ENCODE results near the gene CYB561D2.
A peak's percentile ranks its signal among the peaks of the same experiment; 100 is the strongest.

The CYB561D2 gene

DNA sequence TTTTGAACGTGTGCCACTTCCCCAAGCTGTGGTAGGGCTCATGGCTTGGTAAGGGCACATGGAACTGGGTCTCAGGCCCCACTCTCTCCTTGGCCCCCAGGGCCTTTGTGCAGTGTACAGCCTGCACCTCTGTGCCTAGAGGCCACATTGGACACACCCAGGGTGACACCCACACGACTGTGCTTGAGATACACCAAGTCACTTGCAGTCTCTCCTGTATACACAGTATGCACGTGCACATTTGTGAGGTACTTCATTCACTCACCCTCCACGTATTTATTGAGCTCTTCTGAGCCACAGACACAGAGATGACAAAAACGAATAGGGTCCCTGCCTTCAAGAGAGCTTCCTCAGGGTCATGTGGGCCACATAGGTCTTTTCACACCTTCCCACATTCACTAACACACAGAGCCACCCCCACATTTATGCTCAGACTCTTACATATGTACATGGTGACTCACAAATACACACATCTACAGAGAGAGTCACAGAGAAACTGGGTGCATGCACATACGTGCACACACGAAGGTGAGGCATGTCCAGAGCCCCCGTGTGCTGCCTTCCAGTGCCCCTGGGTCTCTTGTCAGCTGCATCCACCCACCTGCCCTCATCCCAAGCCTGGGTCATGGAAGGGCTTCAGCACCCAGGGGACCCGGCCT lies 18.5 kb downstream of the CYB561D2 start:
- Histone ChIP-seq H3K4me3 (ENCODE audit: insufficient read depth in 1 of 2, low read depth in 1 of 2, low read length in 2 of 2) (no peak overlapping the region), H2BK12ac (ENCODE audit: low read length in 2 of 2) (no peak overlapping the region), H2AK5ac (ENCODE audit: low read length, severe bottlenecking) (no peak overlapping the region), H4K91ac (ENCODE audit: low read length) (no peak overlapping the region), H3K23ac (ENCODE audit: low read length in 2 of 2) (no peak overlapping the region), H3K36me3 (ENCODE audit: control insufficient read depth in 1 of 2, insufficient read depth in 2 of 2, low read depth in 1 of 2, low read length in 2 of 2) (peaks cover 0 to 2% of the 10 kb centered on the region in 2 experiments), H2BK5ac (ENCODE audit: low read depth, low read length, poor library complexity, severe bottlenecking) (no peak overlapping the region), H3K9ac (ENCODE audit: low read length) (no peak overlapping the region), H3K4me2 (ENCODE audit: low read length, poor library complexity, severe bottlenecking) (no peak overlapping the region), H3K27me3 (ENCODE audit: control insufficient read depth in 1 of 2, insufficient read depth in 1 of 2, low read length in 2 of 2) (peaks cover 24 to 74% of the 10 kb centered on the region in 2 experiments), H2AFZ (ENCODE audit: low read depth, low read length) (no peak overlapping the region), H3K14ac (ENCODE audit: low read length in 2 of 2) (no peak overlapping the region), H3K18ac (ENCODE audit: low read depth in 1 of 2, low read length in 2 of 2) (no peak overlapping the region), H3K4ac (ENCODE audit: low read depth in 1 of 2, low read length in 2 of 2) (no peak overlapping the region), H4K8ac (ENCODE audit: low read length) (no peak overlapping the region), H3K9me3 (ENCODE audit: control insufficient read depth, low read length) (no peaks in the 10 kb centered on the region), H2BK120ac (ENCODE audit: low read depth, low read length) (no peak overlapping the region), H3K79me1 (replicated peaks; ENCODE audit: low read length, poor library complexity, severe bottlenecking) (no peaks in the 10 kb centered on the region), H2BK15ac (ENCODE audit: low read depth, poor library complexity, severe bottlenecking) (no peak overlapping the region), H3K27ac (ENCODE audit: low read length, poor library complexity, severe bottlenecking) (no peak overlapping the region), H3K4me1 (ENCODE audit: control insufficient read depth, insufficient read depth, low read depth, low read length) (peaks cover 12% of the 10 kb centered on the region)
- WGBS = 60% methylated on average over 9 of the region's 9 CpGs
- no peak for DNase-seq

DNA sequence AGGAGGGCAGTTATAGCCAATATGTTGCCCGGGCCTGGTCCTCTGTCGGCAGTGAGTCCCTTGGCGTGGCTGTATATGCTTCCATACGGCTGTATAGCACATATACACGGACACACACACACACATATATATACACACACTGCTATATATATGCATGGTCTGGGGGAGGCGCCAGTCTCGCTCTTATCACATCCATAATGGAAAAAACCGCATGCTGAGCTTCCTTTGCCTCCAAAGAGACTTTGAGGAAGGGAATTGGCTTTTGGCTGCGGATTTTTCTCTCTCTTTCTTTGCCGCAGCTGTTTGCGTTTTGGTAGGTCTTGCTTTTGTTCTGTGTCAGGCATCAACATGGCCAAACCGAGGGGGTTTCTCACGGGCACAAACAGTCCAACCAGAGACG lies 19.9 kb downstream of the CYB561D2 start:
- whole genome bisulfite sequencing = 65% methylated on average over 12 of the region's 14 CpGs

DNA sequence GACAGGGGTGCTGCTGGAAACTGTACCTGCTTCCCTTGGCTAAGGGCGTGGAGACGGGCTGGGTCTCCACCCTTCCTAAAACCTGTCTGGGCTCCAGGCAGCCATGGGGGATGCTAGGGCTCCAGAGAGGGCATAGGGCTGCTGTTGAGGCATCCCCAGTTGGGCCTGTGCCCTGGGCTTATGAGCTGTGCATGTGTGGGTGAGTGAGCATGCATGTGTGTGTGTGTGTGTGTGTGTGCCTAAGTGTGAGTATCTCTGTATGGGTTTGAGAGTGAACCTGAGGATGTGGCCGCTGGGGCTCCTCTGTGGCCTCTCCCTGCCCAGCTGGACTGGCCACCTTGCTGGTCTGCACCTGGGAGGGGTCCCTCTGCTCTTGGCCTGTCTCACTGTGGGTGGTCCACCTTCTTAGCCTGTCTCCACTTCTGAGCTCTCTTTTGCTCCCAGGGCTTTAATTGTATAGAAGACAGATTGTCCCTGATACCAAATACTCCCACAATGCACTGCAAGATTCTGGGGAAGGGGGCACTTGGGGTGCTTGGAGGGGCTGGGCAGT lies 20.5 kb downstream of the CYB561D2 start:
- Histone ChIP-seq H3K18ac (ENCODE audit: low read depth in 1 of 2, low read length in 2 of 2) (no peak overlapping the region), H2BK120ac (ENCODE audit: low read depth, low read length) (no peak overlapping the region), H3K14ac (ENCODE audit: low read length in 2 of 2) (no peak overlapping the region), H3K4me1 (ENCODE audit: control insufficient read depth, insufficient read depth, low read depth, low read length) (no peaks in the 10 kb centered on the region), H2BK15ac (ENCODE audit: low read depth, poor library complexity, severe bottlenecking) (peak overlapping the region; percentile 88), H3K79me1 (replicated peaks; ENCODE audit: low read length, poor library complexity, severe bottlenecking) (no peaks in the 10 kb centered on the region), H3K27me3 (ENCODE audit: control insufficient read depth in 1 of 2, insufficient read depth in 1 of 2, low read length in 2 of 2) (peaks cover 30 to 82% of the 10 kb centered on the region in 2 experiments), H2BK12ac (ENCODE audit: low read length in 2 of 2) (no peak overlapping the region), H3K9me3 (ENCODE audit: control insufficient read depth, low read length) (no peaks in the 10 kb centered on the region), H4K91ac (ENCODE audit: low read length) (no peak overlapping the region), H2BK5ac (ENCODE audit: low read depth, low read length, poor library complexity, severe bottlenecking) (no peak overlapping the region), H4K8ac (ENCODE audit: low read length) (no peak overlapping the region), H3K23ac (ENCODE audit: low read length in 2 of 2) (no peak overlapping the region), H2AFZ (ENCODE audit: low read depth, low read length) (no peak overlapping the region), H3K4me3 (ENCODE audit: insufficient read depth in 1 of 2, low read depth in 1 of 2, low read length in 2 of 2) (no peak overlapping the region), H3K9ac (ENCODE audit: low read length) (no peak overlapping the region), H3K27ac (ENCODE audit: low read length, poor library complexity, severe bottlenecking) (no peak overlapping the region), H3K36me3 (ENCODE audit: control insufficient read depth in 1 of 2, insufficient read depth in 2 of 2, low read depth in 1 of 2, low read length in 2 of 2) (peaks cover 0 to 2% of the 10 kb centered on the region in 2 experiments), H3K4me2 (ENCODE audit: low read length, poor library complexity, severe bottlenecking) (no peak overlapping the region), H3K4ac (ENCODE audit: low read depth in 1 of 2, low read length in 2 of 2) (no peak overlapping the region), H2AK5ac (ENCODE audit: low read length, severe bottlenecking) (no peak overlapping the region)
- WGBS = 92% methylated on average over 3 of the region's 3 CpGs
- no peak for DNase-seq

More for the DNA sequence above, 19.9 kb downstream of the CYB561D2 start:
- Histone ChIP-seq H3K18ac (ENCODE audit: low read depth in 1 of 2, low read length in 2 of 2) (no peak overlapping the region), H3K27me3 (ENCODE audit: control insufficient read depth in 1 of 2, insufficient read depth in 1 of 2, low read length in 2 of 2) (peaks cover 27 to 82% of the 10 kb centered on the region in 2 experiments), H3K23ac (ENCODE audit: low read length in 2 of 2) (no peak overlapping the region), H2AK5ac (ENCODE audit: low read length, severe bottlenecking) (no peak overlapping the region), H3K4me3 (ENCODE audit: insufficient read depth in 1 of 2, low read depth in 1 of 2, low read length in 2 of 2) (no peak overlapping the region), H3K9ac (ENCODE audit: low read length) (no peak overlapping the region), H2BK15ac (ENCODE audit: low read depth, poor library complexity, severe bottlenecking) (no peak overlapping the region), H3K9me3 (ENCODE audit: control insufficient read depth, low read length) (no peaks in the 10 kb centered on the region), H3K4ac (ENCODE audit: low read depth in 1 of 2, low read length in 2 of 2) (no peak overlapping the region), H2BK5ac (ENCODE audit: low read depth, low read length, poor library complexity, severe bottlenecking) (no peak overlapping the region), H3K27ac (ENCODE audit: low read length, poor library complexity, severe bottlenecking) (no peak overlapping the region), H3K4me2 (ENCODE audit: low read length, poor library complexity, severe bottlenecking) (no peak overlapping the region), H3K14ac (ENCODE audit: low read length in 2 of 2) (no peak overlapping the region), H2AFZ (ENCODE audit: low read depth, low read length) (no peak overlapping the region), H3K79me1 (replicated peaks; ENCODE audit: low read length, poor library complexity, severe bottlenecking) (no peaks in the 10 kb centered on the region), H4K91ac (ENCODE audit: low read length) (no peak overlapping the region), H3K4me1 (ENCODE audit: control insufficient read depth, insufficient read depth, low read depth, low read length) (peaks cover under 1% of the 10 kb centered on the region), H2BK12ac (ENCODE audit: low read length in 2 of 2) (no peak overlapping the region), H4K8ac (ENCODE audit: low read length) (no peak overlapping the region), H2BK120ac (ENCODE audit: low read depth, low read length) (no peak overlapping the region), H3K36me3 (ENCODE audit: control insufficient read depth in 1 of 2, insufficient read depth in 2 of 2, low read depth in 1 of 2, low read length in 2 of 2) (peaks cover 0 to 2% of the 10 kb centered on the region in 2 experiments)
- peak; percentile 26 for DNase-seq

GRCh38 chr3:50372349-50372748 lies 21.7 kb downstream of the CYB561D2 start:
- H3K23ac ChIP-seq (ENCODE audit: low read length in 2 of 2) = no peak overlapping the region
- peaks cover 0 to 2% of the 10 kb centered on the region in 2 experiments for H3K36me3 ChIP-seq (ENCODE audit: control insufficient read depth in 1 of 2, insufficient read depth in 2 of 2, low read depth in 1 of 2, low read length in 2 of 2)
- H3K27ac ChIP-seq (ENCODE audit: low read length, poor library complexity, severe bottlenecking) = no peak overlapping the region
- no peak overlapping the region for H2BK15ac ChIP-seq (ENCODE audit: low read depth, poor library complexity, severe bottlenecking)
- H3K14ac ChIP-seq (ENCODE audit: low read length in 2 of 2) = no peak overlapping the region
- no peak for DNase-seq
- no peak overlapping the region for H2AK5ac ChIP-seq (ENCODE audit: low read length, severe bottlenecking)
- no peak overlapping the region for H4K91ac ChIP-seq (ENCODE audit: low read length)
- peaks cover 30 to 76% of the 10 kb centered on the region in 2 experiments for H3K27me3 ChIP-seq (ENCODE audit: control insufficient read depth in 1 of 2, insufficient read depth in 1 of 2, low read length in 2 of 2)
- H3K9ac ChIP-seq (ENCODE audit: low read length) = no peak overlapping the region
- H3K79me1 ChIP-seq (replicated peaks; ENCODE audit: low read length, poor library complexity, severe bottlenecking) = no peaks in the 10 kb centered on the region
- H4K8ac ChIP-seq (ENCODE audit: low read length) = no peak overlapping the region
- H3K4me3 ChIP-seq (ENCODE audit: insufficient read depth in 1 of 2, low read depth in 1 of 2, low read length in 2 of 2) = no peak overlapping the region
- no peak overlapping the region for H2BK12ac ChIP-seq (ENCODE audit: low read length in 2 of 2)
- no peaks in the 10 kb centered on the region for H3K4me1 ChIP-seq (ENCODE audit: control insufficient read depth, insufficient read depth, low read depth, low read length)
- WGBS = 68% methylated on average over 8 of the region's 8 CpGs
- no peak overlapping the region for H2BK5ac ChIP-seq (ENCODE audit: low read depth, low read length, poor library complexity, severe bottlenecking)
- no peak overlapping the region for H3K4ac ChIP-seq (ENCODE audit: low read depth in 1 of 2, low read length in 2 of 2)
- H3K9me3 ChIP-seq (ENCODE audit: control insufficient read depth, low read length) = no peaks in the 10 kb centered on the region
- no peak overlapping the region for H2AFZ ChIP-seq (ENCODE audit: low read depth, low read length)
- no peak overlapping the region for H2BK120ac ChIP-seq (ENCODE audit: low read depth, low read length)
- no peak overlapping the region for H3K4me2 ChIP-seq (ENCODE audit: low read length, poor library complexity, severe bottlenecking)
- no peak overlapping the region for H3K18ac ChIP-seq (ENCODE audit: low read depth in 1 of 2, low read length in 2 of 2)

Measured in mesenchymal stem cell (in vitro differentiated cells and primary cell).